K562 (cell line): Measurements from ENCODE around the gene GGPS1. TPM values are rescaled to one million over a fixed set of nuclear protein-coding genes. Genes with fewer than 3 reads are reported as not detected.

Source experiments
- JUN ChIP-seq, 2 experiments: sonication (generic) in 1 of 2; formaldehyde crosslinking in 1 of 2; IDR thresholded peaks; 2 replicates each; pipeline versions ENCODE4 v1.6.1 to v1.8.0; 2012 to 2022; ENCODE audit warnings: borderline replicate concordance in 2 of 2, mild to moderate bottlenecking in 2 of 2, improper control_type of control experiment in 1 of 2, low read depth in 1 of 2, low read length in 1 of 2, missing genetic modification reagents in 1 of 2
- SAFB2 ChIP-seq: fragments of 200-400 bp; formaldehyde crosslinking; IDR thresholded peaks from 2 replicates; pipeline ENCODE4 v1.6.1; 2018; ENCODE audit warnings: borderline replicate concordance, low read length, low read depth, moderate library complexity; ENCODE audit not compliant: severe bottlenecking
- ZFP91 ChIP-seq: sonication (generic); formaldehyde crosslinking; IDR thresholded peaks from 2 replicates; pipeline ENCODE4 v1.8.0; 2022; ENCODE audit warnings: mild to moderate bottlenecking, missing genetic modification reagents
- polyA plus RNA-seq, 8 experiments: library from polyadenylated mRNA; depleted of rRNA in 4 of 8; stranded (reverse) in 5 of 8; unstranded in 3 of 8; fragments of >200 nt; fragmentation: Nextera tagmentation in 2 of 8; fragmentation: Illumina TruSeq in 1 of 8; extraction: Ambion mirVana in 2 of 8; extraction: Trizol in 1 of 8; gene quantifications; 2 replicates each; pipeline versions ENCODE4 v1.2.1 to v1.2.3, GENCODE V29; 2011 to 2014; ENCODE audit warnings: inconsistent platforms in 1 of 8, missing spikeins in 1 of 8
- total RNA-seq, 7 experiments: library from RNA; depleted of rRNA in 6 of 7; stranded (reverse); fragments of >200 nt in 6 of 7; fragmentation: Illumina TruSeq in 2 of 7; extraction: Trizol in 2 of 7; gene quantifications; 2 replicates each; pipeline versions ENCODE4 v1.2.1 to v1.2.3, GENCODE V29; 2011 to 2021; ENCODE audit warnings: low replicate concordance in 1 of 7
- TF ChIP-seq, protein P1 (sequence below): fragments of 450-650 bp; IDR thresholded peaks from 2 replicates; pipeline ENCODE4 v1.6.1; 2016; ENCODE audit warnings: low read depth
- TF ChIP-seq, protein P2 (sequence below): fragments of 250-450 bp; sonication (Bioruptor Pico); IDR thresholded peaks from 2 replicates; pipeline ENCODE4 v1.8.0; 2022; ENCODE audit warnings: moderate library complexity, mild to moderate bottlenecking, inconsistent platforms

GGPS1 gene
- total and polyA plus RNA-seq, 9 of the 15 experiments (the other 6 are each of a cell fraction or from before 2014, with no cell fraction given): 18.8 to 104 (median 56.3) TPM

GRCh38 chr1:235326719-235327558, 1.4 kb upstream of the GGPS1 start (continued):
- TF ChIP-seq ZFP91 (CRISPR knock-in tag) (no peak), SAFB2 (no peak), JUN (IDR thresholded peaks at IDR 0.05; ENCODE audit: borderline replicate concordance, low read depth, low read length) (no peak), JUN (CRISPR knock-in tag; IDR thresholded peaks at IDR 0.05; ENCODE audit: borderline replicate concordance) (0 out of 2 replicates have a peak, but pooled peaks have one; percentile 27)
- TF ChIP-seq, protein P1, sequence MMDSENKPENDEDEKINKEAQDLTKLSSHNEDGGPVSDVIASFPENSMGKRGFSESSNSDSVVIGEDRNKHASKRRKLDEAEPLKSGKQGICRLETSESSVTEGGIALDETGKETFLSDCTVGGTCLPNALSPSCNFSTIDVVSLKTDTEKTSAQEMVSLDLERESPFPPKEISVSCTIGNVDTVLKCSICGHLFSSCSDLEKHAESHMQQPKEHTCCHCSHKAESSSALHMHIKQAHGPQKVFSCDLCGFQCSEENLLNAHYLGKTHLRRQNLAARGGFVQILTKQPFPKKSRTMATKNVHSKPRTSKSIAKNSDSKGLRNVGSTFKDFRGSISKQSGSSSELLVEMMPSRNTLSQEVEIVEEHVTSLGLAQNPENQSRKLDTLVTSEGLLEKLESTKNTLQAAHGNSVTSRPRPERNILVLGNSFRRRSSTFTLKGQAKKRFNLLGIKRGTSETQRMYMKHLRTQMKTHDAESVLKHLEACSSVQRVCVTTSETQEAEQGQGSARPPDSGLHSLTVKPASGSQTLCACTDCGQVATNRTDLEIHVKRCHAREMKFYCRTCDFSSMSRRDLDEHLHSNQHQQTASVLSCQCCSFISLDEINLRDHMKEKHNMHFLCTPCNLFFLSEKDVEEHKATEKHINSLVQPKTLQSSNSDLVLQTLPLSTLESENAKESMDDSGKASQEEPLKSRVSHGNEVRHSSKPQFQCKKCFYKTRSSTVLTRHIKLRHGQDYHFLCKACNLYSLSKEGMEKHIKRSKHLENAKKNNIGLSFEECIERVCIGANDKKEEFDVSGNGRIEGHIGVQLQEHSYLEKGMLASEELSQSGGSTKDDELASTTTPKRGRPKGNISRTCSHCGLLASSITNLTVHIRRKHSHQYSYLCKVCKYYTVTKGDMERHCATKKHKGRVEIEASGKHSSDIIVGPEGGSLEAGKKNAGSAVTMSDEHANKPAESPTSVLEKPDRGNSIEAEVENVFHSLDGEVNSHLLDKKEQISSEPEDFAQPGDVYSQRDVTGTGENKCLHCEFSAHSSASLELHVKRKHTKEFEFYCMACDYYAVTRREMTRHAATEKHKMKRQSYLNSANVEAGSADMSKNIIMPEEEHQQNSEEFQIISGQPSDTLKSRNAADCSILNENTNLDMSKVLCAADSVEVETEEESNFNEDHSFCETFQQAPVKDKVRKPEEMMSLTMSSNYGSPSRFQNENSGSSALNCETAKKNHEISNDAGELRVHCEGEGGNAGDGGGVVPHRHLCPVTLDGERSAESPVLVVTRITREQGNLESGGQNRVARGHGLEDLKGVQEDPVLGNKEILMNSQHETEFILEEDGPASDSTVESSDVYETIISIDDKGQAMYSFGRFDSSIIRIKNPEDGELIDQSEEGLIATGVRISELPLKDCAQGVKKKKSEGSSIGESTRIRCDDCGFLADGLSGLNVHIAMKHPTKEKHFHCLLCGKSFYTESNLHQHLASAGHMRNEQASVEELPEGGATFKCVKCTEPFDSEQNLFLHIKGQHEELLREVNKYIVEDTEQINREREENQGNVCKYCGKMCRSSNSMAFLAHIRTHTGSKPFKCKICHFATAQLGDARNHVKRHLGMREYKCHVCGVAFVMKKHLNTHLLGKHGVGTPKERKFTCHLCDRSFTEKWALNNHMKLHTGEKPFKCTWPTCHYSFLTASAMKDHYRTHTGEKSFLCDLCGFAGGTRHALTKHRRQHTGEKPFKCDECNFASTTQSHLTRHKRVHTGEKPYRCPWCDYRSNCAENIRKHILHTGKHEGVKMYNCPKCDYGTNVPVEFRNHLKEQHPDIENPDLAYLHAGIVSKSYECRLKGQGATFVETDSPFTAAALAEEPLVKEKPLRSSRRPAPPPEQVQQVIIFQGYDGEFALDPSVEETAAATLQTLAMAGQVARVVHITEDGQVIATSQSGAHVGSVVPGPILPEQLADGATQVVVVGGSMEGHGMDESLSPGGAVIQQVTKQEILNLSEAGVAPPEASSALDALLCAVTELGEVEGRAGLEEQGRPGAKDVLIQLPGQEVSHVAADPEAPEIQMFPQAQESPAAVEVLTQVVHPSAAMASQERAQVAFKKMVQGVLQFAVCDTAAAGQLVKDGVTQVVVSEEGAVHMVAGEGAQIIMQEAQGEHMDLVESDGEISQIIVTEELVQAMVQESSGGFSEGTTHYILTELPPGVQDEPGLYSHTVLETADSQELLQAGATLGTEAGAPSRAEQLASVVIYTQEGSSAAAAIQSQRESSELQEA: no peak
- TF ChIP-seq, protein P2, sequence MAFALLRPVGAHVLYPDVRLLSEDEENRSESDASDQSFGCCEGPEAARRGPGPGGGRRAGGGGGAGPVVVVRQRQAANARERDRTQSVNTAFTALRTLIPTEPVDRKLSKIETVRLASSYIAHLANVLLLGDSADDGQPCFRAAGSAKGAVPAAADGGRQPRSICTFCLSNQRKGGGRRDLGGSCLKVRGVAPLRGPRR (CRISPR knock-in tag): no peak
